K562 (cell line): ENCODE measurements around the gene BTBD18. TPM values are rescaled to one million over a fixed set of nuclear protein-coding genes. Genes with fewer than 3 reads are reported as not detected.

Experiments
- ATAC-seq: fragments of 200-7000 bp; cut with Tn5 transposase; 3 replicates; pipeline ENCODE4 v1.9.1; 2020; ENCODE audit warnings: moderate library complexity
- BruUV-seq: library from RNA; stranded (reverse); fragments of 400-500 nt; replicated peaks from 2 replicates; lab custom pipeline; 2021; lab: Mats Ljungman, UMichigan
- CTCF ChIA-PET: fragments of 300-600 bp; formaldehyde crosslinking; extraction: SDS; loops from one replicate; lab custom pipeline; 2021; ENCODE audit warnings: low intra/inter-chr PET ratio; lab: Yijun Ruan, JAX
- POLR2A ChIA-PET: fragments of 300-600, 350-650 bp; sonication (Branson Sonifier 250); formaldehyde crosslinking; extraction: SDS; loops from one replicate; lab custom pipeline; 2021; ENCODE audit warnings: antibody characterized with exemption, inconsistent platforms; lab: Yijun Ruan, JAX
- DNase-seq, 4 experiments: peaks; one replicate each; pipeline versions ENCODE4 v3.0.0 to v3.0.0-alpha.2; 2011 to 2018; ENCODE audit warnings: low spot score in 3 of 4, mixed read lengths in 3 of 4; ENCODE audit errors: extremely low read depth in 1 of 4
- FAIRE-seq: peaks from 2 replicates; lab custom pipeline; 2011; peaks lifted over from hg19 to GRCh38; lab: Jason Lieb, UNC
- H2AFZ ChIP-seq: 2 replicates; pipeline ENCODE4 v1.6.0; 2011; ENCODE audit warnings: low read depth, low read length, control low read depth, inconsistent platforms
- H3K27ac ChIP-seq: fragments of 200-600 bp; 3 replicates; pipeline ENCODE4 v1.8.0; 2011; ENCODE audit warnings: low read depth, mild to moderate bottlenecking, control low read depth, inconsistent platforms, low read length, moderate library complexity, mixed read lengths; ENCODE audit errors: extremely low read depth
- H3K27me3 ChIP-seq, 2 experiments: fragments of 300-600 bp in 1 of 2; 2 replicates in 1 of 2; 3 replicates in 1 of 2; pipeline versions ENCODE4 v1.6.0 to v1.8.0; 2011; ENCODE audit warnings: inconsistent platforms in 2 of 2, low read length in 2 of 2, mild to moderate bottlenecking in 1 of 2, mixed read lengths in 1 of 2, moderate library complexity in 1 of 2; ENCODE audit not compliant: control insufficient read depth in 2 of 2, insufficient read depth in 2 of 2
- H3K36me3 ChIP-seq: fragments of 300-600 bp; 3 replicates; pipeline ENCODE4 v1.8.0; 2011; ENCODE audit warnings: mild to moderate bottlenecking, low read length, inconsistent platforms; ENCODE audit not compliant: control insufficient read depth, insufficient read depth
- H3K4me1 ChIP-seq, 2 experiments: fragments of 200-600 bp in 1 of 2; replicated peaks in 1 of 2; 2 replicates in 1 of 2; 3 replicates in 1 of 2; pipeline versions ENCODE4 v1.5.1 to v1.8.0; 2011; ENCODE audit warnings: inconsistent platforms in 2 of 2, low read length in 2 of 2, mild to moderate bottlenecking in 1 of 2, mixed read lengths in 1 of 2, moderate library complexity in 1 of 2; ENCODE audit not compliant: control insufficient read depth in 2 of 2, insufficient read depth in 2 of 2
- H3K4me2 ChIP-seq: 2 replicates; pipeline ENCODE4 v1.6.1; 2011; ENCODE audit warnings: low read length, control low read depth, inconsistent platforms, mixed read lengths; ENCODE audit not compliant: insufficient read depth
- H3K4me3 ChIP-seq: fragments of 200-600 bp; sonication (generic), shearing (Covaris generic); 2 replicates; pipeline ENCODE4 v1.5.1; 2016; ENCODE audit warnings: control low read depth, inconsistent platforms
- H3K79me2 ChIP-seq: fragments of 200-600 bp; 3 replicates; pipeline ENCODE4 v1.8.0; 2011; ENCODE audit warnings: low read length, inconsistent platforms; ENCODE audit not compliant: control insufficient read depth, insufficient read depth
- H3K9ac ChIP-seq, 2 experiments: 2 replicates each; pipeline versions ENCODE4 v1.6.0 to v1.6.1; 2011; ENCODE audit warnings: low read depth in 2 of 2, low read length in 2 of 2, control low read depth in 1 of 2, inconsistent platforms in 1 of 2, mild to moderate bottlenecking in 1 of 2, mixed read lengths in 1 of 2; ENCODE audit not compliant: insufficient read depth in 1 of 2
- H3K9me1 ChIP-seq: one replicate; pipeline ENCODE4 v1.6.0; 2011; ENCODE audit warnings: inconsistent platforms, mild to moderate bottlenecking, low read length, moderate library complexity; ENCODE audit not compliant: control insufficient read depth, insufficient read depth
- H3K9me3 ChIP-seq: replicated peaks from 2 replicates; pipeline ENCODE4 v1.5.1; 2011; ENCODE audit warnings: low read depth, low read length, inconsistent platforms; ENCODE audit not compliant: control insufficient read depth, insufficient read depth
- H4K20me1 ChIP-seq: replicated peaks from 2 replicates; pipeline ENCODE4 v1.6.1; 2011; ENCODE audit warnings: low read length, inconsistent platforms, mixed read lengths; ENCODE audit not compliant: control insufficient read depth, insufficient read depth
- ASH1L ChIP-seq: fragments of 450-650 bp; IDR thresholded peaks from 2 replicates; pipeline ENCODE4 v1.6.1; 2018; ENCODE audit warnings: borderline replicate concordance, mild to moderate bottlenecking, low read depth; ENCODE audit not compliant: partially characterized antibody
- CBFA2T3 ChIP-seq: fragments of 450-650 bp; IDR thresholded peaks from 2 replicates; pipeline ENCODE4 v1.6.1; 2017
- EGR1 ChIP-seq: fragments of 450-650 bp; conservative IDR thresholded peaks from 2 replicates; pipeline ENCODE4 v1.6.1; 2017; ENCODE audit warnings: mild to moderate bottlenecking
- FOXA3 ChIP-seq, 2 experiments: fragments of 450-650 bp in 1 of 2; sonication (generic) in 1 of 2; formaldehyde crosslinking; IDR thresholded peaks in 1 of 2; conservative IDR thresholded peaks in 1 of 2; 2 replicates each; pipeline versions ENCODE4 v1.4.0 to v1.8.0; 2020 to 2022; ENCODE audit warnings: mild to moderate bottlenecking in 2 of 2, missing genetic modification reagents in 1 of 2
- FOXP1 ChIP-seq: sonication (generic); formaldehyde crosslinking; IDR thresholded peaks from 2 replicates; pipeline ENCODE4 v1.8.0; 2022; ENCODE audit warnings: mild to moderate bottlenecking, missing genetic modification reagents
- HES1 ChIP-seq: fragments of 450-650 bp; IDR thresholded peaks from 2 replicates; pipeline ENCODE4 v1.6.1; 2016; ENCODE audit warnings: low read depth, mild to moderate bottlenecking, moderate library complexity
- KLF10 ChIP-seq: fragments of 250-450 bp; sonication (Bioruptor Pico); IDR thresholded peaks from 2 replicates; pipeline ENCODE4 v1.6.1; 2021; ENCODE audit warnings: matching md5 sums
- NELFE ChIP-seq: IDR thresholded peaks from 2 replicates; pipeline ENCODE4 v1.6.1; 2011; ENCODE audit warnings: mild to moderate bottlenecking; ENCODE audit not compliant: insufficient read depth, insufficient read length
- NFE2 ChIP-seq: IDR thresholded peaks from 2 replicates; pipeline ENCODE4 v1.6.1; 2014; ENCODE audit warnings: antibody characterized with exemption, low read depth
- NR2C1 ChIP-seq, 2 experiments: fragments of 450-650 bp; IDR thresholded peaks; 2 replicates each; pipeline ENCODE4 v1.6.1; 2017; ENCODE audit warnings: mild to moderate bottlenecking in 2 of 2, antibody characterized with exemption in 1 of 2, inconsistent platforms in 1 of 2, missing compliant biosample characterization in 1 of 2, missing genetic modification characterization in 1 of 2
- NRF1 ChIP-seq, 2 experiments: fragments of 450-650 bp; IDR thresholded peaks in 1 of 2; conservative IDR thresholded peaks in 1 of 2; 2 replicates each; pipeline ENCODE4 v1.6.1; 2014; ENCODE audit warnings: mild to moderate bottlenecking in 2 of 2
- RBM15 ChIP-seq: fragments of 200-400 bp; formaldehyde crosslinking; IDR thresholded peaks from 2 replicates; pipeline ENCODE4 v1.6.1; 2018; ENCODE audit warnings: mild to moderate bottlenecking, low read length, moderate library complexity; ENCODE audit not compliant: insufficient read depth
- RBM25 ChIP-seq: fragments of 200-400 bp; formaldehyde crosslinking; IDR thresholded peaks from 2 replicates; pipeline ENCODE4 v1.6.1; 2018; ENCODE audit warnings: low read length, low read depth, moderate library complexity; ENCODE audit not compliant: severe bottlenecking
- RBM34 ChIP-seq: fragments of 200-400 bp; formaldehyde crosslinking; IDR thresholded peaks from 2 replicates; pipeline ENCODE4 v1.6.1; 2018; ENCODE audit warnings: low read length, borderline replicate concordance; ENCODE audit not compliant: insufficient read depth
- SMARCA5 ChIP-seq: fragments of 450-650 bp; IDR thresholded peaks from 2 replicates; pipeline ENCODE4 v1.6.1; 2016
- SNAPC5 ChIP-seq: fragments of 250-450 bp; sonication (Bioruptor Pico); IDR thresholded peaks from 2 replicates; pipeline ENCODE4 v1.8.0; 2021; ENCODE audit warnings: moderate library complexity, mild to moderate bottlenecking, inconsistent platforms
- SUPT5H ChIP-seq: fragments of 450-650 bp; IDR thresholded peaks from 2 replicates; pipeline ENCODE4 v1.6.1; 2016
- ZC3H4 ChIP-seq: sonication (generic); formaldehyde crosslinking; IDR thresholded peaks from 2 replicates; pipeline ENCODE4 v1.9.0; 2021; ENCODE audit warnings: missing genetic modification reagents, borderline replicate concordance
- ZNF224 ChIP-seq: sonication (generic); formaldehyde crosslinking; IDR thresholded peaks from 2 replicates; pipeline ENCODE4 v1.8.0; 2022; ENCODE audit warnings: mild to moderate bottlenecking, missing genetic modification reagents
- ZNF445 ChIP-seq: fragments of 250-450 bp; sonication (Bioruptor Pico); IDR thresholded peaks from 2 replicates; pipeline ENCODE4 v1.4.0; 2020; ENCODE audit warnings: low read depth, mild to moderate bottlenecking, moderate library complexity
- ZNF57 ChIP-seq: fragments of 450-650 bp; formaldehyde crosslinking; IDR thresholded peaks from 2 replicates; pipeline ENCODE4 v1.4.0; 2020; ENCODE audit warnings: mild to moderate bottlenecking, moderate library complexity
- WGBS: fragments of 100-300 bp; shearing (Covaris generic); methylation state at CpG from one replicate; pipeline ENCODE4 v1.1.6; 2016; ENCODE audit warnings: low coverage, mixed read lengths; ENCODE audit not compliant: insufficient coverage; ENCODE audit errors: missing lambda C conversion rate; 5-methylcytosine and 5-hydroxymethylcytosine counted together
- in situ Hi-C: fragments of 300-500 bp; cut with MboI; formaldehyde crosslinking; loops from 4 replicates; pipeline ENCODE4 v1.15.0; 2018; ENCODE audit warnings: inconsistent platforms, mixed read lengths
- intact Hi-C: fragments of 100-400 bp; cut with micrococcal nuclease; formaldehyde crosslinking; loops from 2 replicates; pipeline ENCODE4 v1.14.2; 2022
- polyA plus RNA-seq, 8 experiments: library from polyadenylated mRNA; depleted of rRNA in 4 of 8; stranded (reverse) in 5 of 8; unstranded in 3 of 8; fragments of >200 nt; fragmentation: Nextera tagmentation in 2 of 8; fragmentation: Illumina TruSeq in 1 of 8; extraction: Ambion mirVana in 2 of 8; extraction: Trizol in 1 of 8; gene quantifications; 2 replicates each; pipeline versions ENCODE4 v1.2.1 to v1.2.3, GENCODE V29; 2011 to 2014; ENCODE audit warnings: inconsistent platforms in 1 of 8, missing spikeins in 1 of 8
- total RNA-seq, 7 experiments: library from RNA; depleted of rRNA in 6 of 7; stranded (reverse); fragments of >200 nt in 6 of 7; fragmentation: Illumina TruSeq in 2 of 7; extraction: Trizol in 2 of 7; gene quantifications; 2 replicates each; pipeline versions ENCODE4 v1.2.1 to v1.2.3, GENCODE V29; 2011 to 2021; ENCODE audit warnings: low replicate concordance in 1 of 7
- TF ChIP-seq, protein P1 (sequence below): fragments of 450-650 bp; IDR thresholded peaks from one replicate; pipeline ENCODE4 v1.6.1; 2018; ENCODE audit warnings: mild to moderate bottlenecking, moderate library complexity; ENCODE audit not compliant: partially characterized antibody

BTBD18 gene
- total and polyA plus RNA-seq, 9 of the 15 experiments (the other 6 are each of a cell fraction or from before 2014, with no cell fraction given), result 0.06 TPM; not detected in 8

GRCh38 chr11:57786436-57786835 lies 34.8 kb upstream of the BTBD18 start (continued):
- TF ChIP-seq RBM15 (no peak), NELFE (no peak), HES1 (no peak), RBM34 (no peak)

GRCh38 chr11:57785072-57785471 lies 33.5 kb upstream of the BTBD18 start:
- POLR2A ChIA-PET, result interaction anchor here (0.7 to 1.0 kb wide), 5 partner anchors 15 to 463 kb away, joined by 3 to 5 read pairs (median 3); partner anchors contain the start of gene CTNND1
- no peak overlapping the region for H3K4me3 ChIP-seq
- DNase-seq, result no peak
- H3K27ac ChIP-seq, result no peak overlapping the region
- intact Hi-C loops, result no loop called here
- peaks cover 8% of the 10 kb centered on the region; the same call in 2 of the 3 replicates for H3K36me3 ChIP-seq
- CTCF ChIA-PET, result no interaction called here
- 71% methylated on average over 2 of the region's 2 CpGs for WGBS
- peaks cover 7 to 23% of the 10 kb centered on the region in 2 experiments; a peak in 4 of 5 replicates for H3K4me1 ChIP-seq
- BruUV-seq, result no TSS peak
- H4K20me1 ChIP-seq, result peaks cover 20% of the 10 kb centered on the region; the same call in 1 of the 2 replicates
- H3K27me3 ChIP-seq, result no peaks in the 10 kb centered on the region
- no peak overlapping the region for H3K9ac ChIP-seq
- TF ChIP-seq NRF1 (conservative IDR thresholded peaks at IDR 0.05 in 1 of 2, IDR thresholded peaks at IDR 0.05 in 1 of 2) (no peak), FOXA3 (CRISPR knock-in tag; conservative IDR thresholded peaks at IDR 0.05 in 1 of 2, IDR thresholded peaks at IDR 0.05 in 1 of 2) (no peak), CBFA2T3 (no peak), KLF10 (CRISPR knock-in tag) (no peak), SNAPC5 (no peak), ZNF57 (CRISPR knock-in tag) (no peak), SUPT5H (no peak), ZNF445 (CRISPR knock-in tag) (no peak), ASH1L (no peak), ZNF224 (no peak), ZC3H4 (no peak), NR2C1 (IDR thresholded peaks at IDR 0.05) (no peak), NR2C1 (tag; IDR thresholded peaks at IDR 0.05) (no peak), RBM25 (no peak), FOXP1 (CRISPR knock-in tag) (no peak), NFE2 (no peak), SMARCA5 (no peak), EGR1 (no peak)
- TF ChIP-seq, protein P1, sequence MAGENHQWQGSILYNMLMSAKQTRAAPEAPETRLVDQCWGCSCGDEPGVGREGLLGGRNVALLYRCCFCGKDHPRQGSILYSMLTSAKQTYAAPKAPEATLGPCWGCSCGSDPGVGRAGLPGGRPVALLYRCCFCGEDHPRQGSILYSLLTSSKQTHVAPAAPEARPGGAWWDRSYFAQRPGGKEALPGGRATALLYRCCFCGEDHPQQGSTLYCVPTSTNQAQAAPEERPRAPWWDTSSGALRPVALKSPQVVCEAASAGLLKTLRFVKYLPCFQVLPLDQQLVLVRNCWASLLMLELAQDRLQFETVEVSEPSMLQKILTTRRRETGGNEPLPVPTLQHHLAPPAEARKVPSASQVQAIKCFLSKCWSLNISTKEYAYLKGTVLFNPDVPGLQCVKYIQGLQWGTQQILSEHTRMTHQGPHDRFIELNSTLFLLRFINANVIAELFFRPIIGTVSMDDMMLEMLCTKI, result no peak
- TF ChIP-seq, all 486 proteins: peak for 0
- Histone ChIP-seq H3K4me2 (no peak overlapping the region), H3K9me1 (no peaks in the 10 kb centered on the region), H3K79me2 (peaks cover 83% of the 10 kb centered on the region), H3K9me3 (no peaks in the 10 kb centered on the region), H2AFZ (no peak overlapping the region)
- in situ Hi-C loops, result no loop called here
- ATAC-seq (no peak), FAIRE-seq (no peak)
